Liver (tissue), 9 donors: ENCODE measurements around the gene BIRC3. TPM values are rescaled to one million over a fixed set of nuclear protein-coding genes. Genes with fewer than 3 reads are reported as not detected.
A peak's percentile ranks its signal among the peaks of the same experiment; 100 is the strongest.

Experiments
- DNase-seq: peaks from one replicate; pipeline ENCODE4 v3.0.0-alpha.2; 2017; ENCODE audit warnings: low spot score
- H3K27ac ChIP-seq, 2 donors: one replicate each; pipeline ENCODE4 v1.7.0; 2013; ENCODE audit warnings: inconsistent platforms in 2 of 2, low read length in 2 of 2, control low read depth in 1 of 2, low read depth in 1 of 2, mild to moderate bottlenecking in 1 of 2
- H3K27me3 ChIP-seq, 4 donors: one replicate each; pipeline versions ENCODE4 v1.6.1 to v1.7.0; 2013; ENCODE audit warnings: low read length in 3 of 4, inconsistent platforms in 1 of 4, mild to moderate bottlenecking in 1 of 4, moderate library complexity in 1 of 4; ENCODE audit not compliant: control insufficient read depth in 4 of 4, insufficient read depth in 4 of 4
- H3K36me3 ChIP-seq, 4 donors: one replicate each; pipeline versions ENCODE4 v1.6.1 to v1.7.0; 2013; ENCODE audit warnings: low read length in 3 of 4, mild to moderate bottlenecking in 3 of 4, low read depth in 1 of 4, moderate library complexity in 1 of 4; ENCODE audit not compliant: control insufficient read depth in 4 of 4, insufficient read depth in 3 of 4
- H3K4me1 ChIP-seq, 4 donors: one replicate each; pipeline versions ENCODE4 v1.6.1 to v1.7.0; 2013; ENCODE audit warnings: low read length in 3 of 4, mild to moderate bottlenecking in 3 of 4, moderate library complexity in 1 of 4; ENCODE audit not compliant: control insufficient read depth in 4 of 4, insufficient read depth in 4 of 4
- H3K4me3 ChIP-seq, 3 donors: one replicate each; pipeline versions ENCODE4 v1.6.1 to v1.7.0; 2013; ENCODE audit warnings: low read length in 3 of 3, control low read depth in 1 of 3, low read depth in 1 of 3, mild to moderate bottlenecking in 1 of 3
- H3K9ac ChIP-seq, 2 donors: one replicate each; pipeline ENCODE4 v1.7.0; 2013; ENCODE audit warnings: low read length in 2 of 2, mild to moderate bottlenecking in 2 of 2, moderate library complexity in 2 of 2, control low read depth in 1 of 2, low read depth in 1 of 2
- H3K9me3 ChIP-seq, 4 donors: one replicate each; pipeline versions ENCODE4 v1.6.1 to v1.7.0; 2013; ENCODE audit warnings: low read length in 3 of 4; ENCODE audit not compliant: control insufficient read depth in 4 of 4
- EGR1 ChIP-seq, 2 donors: IDR thresholded peaks; 2 replicates each; pipeline ENCODE4 v1.6.1; 2016 to 2018; ENCODE audit warnings: antibody characterized with exemption in 2 of 2, low read depth in 2 of 2
- FOXA1 ChIP-seq: IDR thresholded peaks from 2 replicates; pipeline ENCODE4 v1.6.1; 2016; ENCODE audit warnings: antibody characterized with exemption
- FOXA2 ChIP-seq: IDR thresholded peaks from 2 replicates; pipeline ENCODE4 v1.6.1; 2016; ENCODE audit warnings: antibody characterized with exemption
- GABPA ChIP-seq, 2 donors: IDR thresholded peaks in 1 of 2; conservative IDR thresholded peaks in 1 of 2; 2 replicates each; pipeline ENCODE4 v1.6.1; 2016; ENCODE audit warnings: antibody characterized with exemption in 2 of 2, mild to moderate bottlenecking in 1 of 2, moderate library complexity in 1 of 2
- HNF4A ChIP-seq, 2 donors: conservative IDR thresholded peaks; 2 replicates each; pipeline ENCODE4 v1.6.1; 2016; ENCODE audit warnings: antibody characterized with exemption in 2 of 2, mild to moderate bottlenecking in 2 of 2
- HNF4G ChIP-seq: IDR thresholded peaks from 2 replicates; pipeline ENCODE4 v1.6.1; 2016; ENCODE audit warnings: antibody characterized with exemption
- JUND ChIP-seq, 2 donors: IDR thresholded peaks; 2 replicates each; pipeline ENCODE4 v1.6.1; 2016; ENCODE audit warnings: antibody characterized with exemption in 2 of 2
- NR2F2 ChIP-seq: IDR thresholded peaks from 2 replicates; pipeline ENCODE4 v1.6.1; 2016; ENCODE audit warnings: antibody characterized with exemption
- RAD21 ChIP-seq, 2 donors: IDR thresholded peaks; 2 replicates each; pipeline ENCODE4 v1.6.1; 2016; ENCODE audit warnings: antibody characterized with exemption in 2 of 2, mild to moderate bottlenecking in 2 of 2
- RXRA ChIP-seq, 2 donors: IDR thresholded peaks; 2 replicates each; pipeline ENCODE4 v1.6.1; 2017 to 2018; ENCODE audit warnings: antibody characterized with exemption in 2 of 2, mild to moderate bottlenecking in 1 of 2
- SP1 ChIP-seq: IDR thresholded peaks from 2 replicates; pipeline ENCODE4 v1.6.1; 2018; ENCODE audit warnings: antibody characterized with exemption, mild to moderate bottlenecking
- TAF1 ChIP-seq: conservative IDR thresholded peaks from 2 replicates; pipeline ENCODE4 v1.6.1; 2016; ENCODE audit warnings: antibody characterized with exemption, mild to moderate bottlenecking
- YY1 ChIP-seq: IDR thresholded peaks from 2 replicates; pipeline ENCODE4 v1.6.1; 2016; ENCODE audit warnings: antibody characterized with exemption, mild to moderate bottlenecking
- WGBS: extraction: QIAGEN DNeasy Blood & Tissue Kit; methylation state at CpG from one replicate; pipeline ENCODE4 v1.1.7; 2013; 5-methylcytosine and 5-hydroxymethylcytosine counted together
- polyA plus RNA-seq, 2 donors: library from polyadenylated mRNA; stranded (reverse) in 1 of 2; unstranded in 1 of 2; fragments of 200-250 nt in 1 of 2; fragments of >200 nt in 1 of 2; fragmentation: Nextera tagmentation in 1 of 2; extraction: Ambion mirVana in 1 of 2; gene quantifications; one replicate each; pipeline versions ENCODE4 v1.2.1 to v1.2.3, GENCODE V29; 2013 to 2015
- total RNA-seq, 2 donors: library from RNA; depleted of rRNA; stranded (reverse); fragments of >200 nt; gene quantifications; one replicate each; pipeline ENCODE4 v1.2.3, GENCODE V29; 2014
- TF ChIP-seq, protein P1 (sequence below): IDR thresholded peaks from 2 replicates; pipeline ENCODE4 v1.6.1; 2016; ENCODE audit warnings: antibody characterized with exemption
- TF ChIP-seq, protein P2 (sequence below): IDR thresholded peaks from 2 replicates; pipeline ENCODE4 v1.6.1; 2016; ENCODE audit warnings: antibody characterized with exemption
- TF ChIP-seq, protein P3 (sequence below): IDR thresholded peaks from 2 replicates; pipeline ENCODE4 v1.6.1; 2016; ENCODE audit warnings: antibody characterized with exemption
- TF ChIP-seq, protein P4 (sequence below): IDR thresholded peaks from 2 replicates; pipeline ENCODE4 v1.6.1; 2016; ENCODE audit warnings: antibody characterized with exemption, mild to moderate bottlenecking
- TF ChIP-seq, protein P5 (sequence below): fragments of 150-350 bp; IDR thresholded peaks from 2 replicates; pipeline ENCODE4 v1.5.1; 2017; ENCODE audit warnings: improper control_type of control experiment, low read depth, low read length; ENCODE audit not compliant: missing input control
- donor health status: healthy.
- donor health status: healthy.
- donor health status: healthy.
- donor health status: healthy.
- donor health status: healthy.

Gene BIRC3
- total and polyA plus RNA-seq, 4 donors: 1.4 to 8.1 (median 2.9) TPM

DNA sequence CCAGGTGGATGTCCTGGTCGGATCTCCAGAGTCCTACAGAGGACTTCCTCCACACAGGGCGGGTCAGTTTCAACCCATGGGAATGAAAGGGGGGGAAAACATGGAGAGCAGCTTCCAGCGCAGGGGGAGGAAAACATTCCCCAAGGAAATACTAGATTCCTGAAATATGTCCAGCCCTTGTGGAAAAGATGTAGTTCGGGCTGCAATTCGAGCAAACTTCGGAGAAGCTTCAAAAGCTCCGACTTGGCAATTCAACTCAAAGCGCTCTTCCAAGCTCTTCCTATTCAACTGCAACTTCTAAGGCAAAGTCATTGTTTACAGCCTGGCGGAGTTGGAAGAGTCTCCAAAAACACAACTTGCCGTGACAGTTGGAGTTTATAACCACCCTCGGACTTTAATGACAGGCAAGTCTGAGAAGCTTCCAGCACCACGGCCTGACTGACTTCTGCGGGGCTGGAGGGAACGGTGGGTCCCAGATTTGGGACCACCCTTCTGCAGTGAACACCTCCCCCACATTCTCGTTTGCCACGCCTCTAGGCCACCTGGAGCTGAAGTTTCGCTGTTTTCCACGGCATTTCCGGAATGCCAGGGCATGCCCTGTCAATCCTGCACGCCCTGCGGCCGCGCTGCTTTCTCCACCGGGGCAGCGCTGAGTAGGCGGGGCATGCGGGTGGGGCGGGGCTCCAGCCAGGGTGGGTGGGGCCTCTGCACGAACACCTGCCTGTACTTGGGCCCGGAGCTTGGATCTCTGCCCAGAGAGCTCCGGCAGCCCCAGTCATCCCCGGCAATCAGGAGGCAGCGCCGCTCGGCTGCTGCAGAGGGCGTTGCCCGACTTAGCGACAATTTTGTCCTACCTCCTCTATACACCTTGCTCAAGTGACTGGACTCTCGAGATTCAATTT is 49.0 kb upstream of the BIRC3 start (continued):
- TF ChIP-seq, protein P1, sequence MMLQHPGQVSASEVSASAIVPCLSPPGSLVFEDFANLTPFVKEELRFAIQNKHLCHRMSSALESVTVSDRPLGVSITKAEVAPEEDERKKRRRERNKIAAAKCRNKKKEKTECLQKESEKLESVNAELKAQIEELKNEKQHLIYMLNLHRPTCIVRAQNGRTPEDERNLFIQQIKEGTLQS: no peak
- no peak for TF ChIP-seq FOXA1

DNA sequence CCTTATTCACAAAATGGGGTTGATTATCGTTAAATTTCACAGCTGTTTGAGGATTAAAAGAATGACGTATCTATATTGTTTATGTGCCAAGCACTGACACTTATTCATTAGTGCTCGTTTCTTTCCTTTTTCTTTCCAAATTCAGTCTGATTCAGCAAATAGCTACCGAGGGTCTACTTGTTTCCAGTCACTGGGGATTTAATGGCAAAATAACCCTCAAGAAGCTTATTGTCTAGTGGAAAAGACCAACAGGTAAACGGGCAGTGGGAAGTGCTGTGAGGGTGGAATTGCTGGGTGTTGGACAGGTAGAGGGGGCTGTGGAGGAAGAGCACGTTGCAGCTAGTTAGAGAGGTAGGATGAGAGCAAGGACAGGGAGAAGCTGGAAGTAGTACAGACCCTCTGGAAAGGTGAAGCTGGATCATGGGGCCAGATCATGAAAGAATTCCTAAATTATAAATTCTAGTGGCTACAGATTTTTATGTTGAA is 48.3 kb upstream of the BIRC3 start:
- TF ChIP-seq, protein P2, sequence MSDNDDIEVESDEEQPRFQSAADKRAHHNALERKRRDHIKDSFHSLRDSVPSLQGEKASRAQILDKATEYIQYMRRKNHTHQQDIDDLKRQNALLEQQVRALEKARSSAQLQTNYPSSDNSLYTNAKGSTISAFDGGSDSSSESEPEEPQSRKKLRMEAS: no peak
- TF ChIP-seq TAF1: no peak
- TF ChIP-seq, protein P1: no peak
- TF ChIP-seq HNF4A (conservative IDR thresholded peaks at IDR 0.05): no peak
- TF ChIP-seq GABPA (IDR thresholded peaks at IDR 0.05 in 1 of 2, conservative IDR thresholded peaks at IDR 0.05 in 1 of 2): no peak
- TF ChIP-seq, protein P3, sequence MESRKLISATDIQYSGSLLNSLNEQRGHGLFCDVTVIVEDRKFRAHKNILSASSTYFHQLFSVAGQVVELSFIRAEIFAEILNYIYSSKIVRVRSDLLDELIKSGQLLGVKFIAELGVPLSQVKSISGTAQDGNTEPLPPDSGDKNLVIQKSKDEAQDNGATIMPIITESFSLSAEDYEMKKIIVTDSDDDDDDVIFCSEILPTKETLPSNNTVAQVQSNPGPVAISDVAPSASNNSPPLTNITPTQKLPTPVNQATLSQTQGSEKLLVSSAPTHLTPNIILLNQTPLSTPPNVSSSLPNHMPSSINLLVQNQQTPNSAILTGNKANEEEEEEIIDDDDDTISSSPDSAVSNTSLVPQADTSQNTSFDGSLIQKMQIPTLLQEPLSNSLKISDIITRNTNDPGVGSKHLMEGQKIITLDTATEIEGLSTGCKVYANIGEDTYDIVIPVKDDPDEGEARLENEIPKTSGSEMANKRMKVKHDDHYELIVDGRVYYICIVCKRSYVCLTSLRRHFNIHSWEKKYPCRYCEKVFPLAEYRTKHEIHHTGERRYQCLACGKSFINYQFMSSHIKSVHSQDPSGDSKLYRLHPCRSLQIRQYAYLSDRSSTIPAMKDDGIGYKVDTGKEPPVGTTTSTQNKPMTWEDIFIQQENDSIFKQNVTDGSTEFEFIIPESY: no peak
- TF ChIP-seq RAD21 (IDR thresholded peaks at IDR 0.05): no peak
- TF ChIP-seq JUND (IDR thresholded peaks at IDR 0.05): no peak
- TF ChIP-seq SP1: no peak
- no peak for TF ChIP-seq FOXA2
- no peak for TF ChIP-seq EGR1 (IDR thresholded peaks at IDR 0.05; ENCODE audit: low read depth in 2 of 2)
- no peak for TF ChIP-seq FOXA1
- TF ChIP-seq RXRA (IDR thresholded peaks at IDR 0.05): no peak
- TF ChIP-seq, protein P4, sequence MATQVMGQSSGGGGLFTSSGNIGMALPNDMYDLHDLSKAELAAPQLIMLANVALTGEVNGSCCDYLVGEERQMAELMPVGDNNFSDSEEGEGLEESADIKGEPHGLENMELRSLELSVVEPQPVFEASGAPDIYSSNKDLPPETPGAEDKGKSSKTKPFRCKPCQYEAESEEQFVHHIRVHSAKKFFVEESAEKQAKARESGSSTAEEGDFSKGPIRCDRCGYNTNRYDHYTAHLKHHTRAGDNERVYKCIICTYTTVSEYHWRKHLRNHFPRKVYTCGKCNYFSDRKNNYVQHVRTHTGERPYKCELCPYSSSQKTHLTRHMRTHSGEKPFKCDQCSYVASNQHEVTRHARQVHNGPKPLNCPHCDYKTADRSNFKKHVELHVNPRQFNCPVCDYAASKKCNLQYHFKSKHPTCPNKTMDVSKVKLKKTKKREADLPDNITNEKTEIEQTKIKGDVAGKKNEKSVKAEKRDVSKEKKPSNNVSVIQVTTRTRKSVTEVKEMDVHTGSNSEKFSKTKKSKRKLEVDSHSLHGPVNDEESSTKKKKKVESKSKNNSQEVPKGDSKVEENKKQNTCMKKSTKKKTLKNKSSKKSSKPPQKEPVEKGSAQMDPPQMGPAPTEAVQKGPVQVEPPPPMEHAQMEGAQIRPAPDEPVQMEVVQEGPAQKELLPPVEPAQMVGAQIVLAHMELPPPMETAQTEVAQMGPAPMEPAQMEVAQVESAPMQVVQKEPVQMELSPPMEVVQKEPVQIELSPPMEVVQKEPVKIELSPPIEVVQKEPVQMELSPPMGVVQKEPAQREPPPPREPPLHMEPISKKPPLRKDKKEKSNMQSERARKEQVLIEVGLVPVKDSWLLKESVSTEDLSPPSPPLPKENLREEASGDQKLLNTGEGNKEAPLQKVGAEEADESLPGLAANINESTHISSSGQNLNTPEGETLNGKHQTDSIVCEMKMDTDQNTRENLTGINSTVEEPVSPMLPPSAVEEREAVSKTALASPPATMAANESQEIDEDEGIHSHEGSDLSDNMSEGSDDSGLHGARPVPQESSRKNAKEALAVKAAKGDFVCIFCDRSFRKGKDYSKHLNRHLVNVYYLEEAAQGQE: no peak
- TF ChIP-seq HNF4G: no peak
- TF ChIP-seq, protein P5, sequence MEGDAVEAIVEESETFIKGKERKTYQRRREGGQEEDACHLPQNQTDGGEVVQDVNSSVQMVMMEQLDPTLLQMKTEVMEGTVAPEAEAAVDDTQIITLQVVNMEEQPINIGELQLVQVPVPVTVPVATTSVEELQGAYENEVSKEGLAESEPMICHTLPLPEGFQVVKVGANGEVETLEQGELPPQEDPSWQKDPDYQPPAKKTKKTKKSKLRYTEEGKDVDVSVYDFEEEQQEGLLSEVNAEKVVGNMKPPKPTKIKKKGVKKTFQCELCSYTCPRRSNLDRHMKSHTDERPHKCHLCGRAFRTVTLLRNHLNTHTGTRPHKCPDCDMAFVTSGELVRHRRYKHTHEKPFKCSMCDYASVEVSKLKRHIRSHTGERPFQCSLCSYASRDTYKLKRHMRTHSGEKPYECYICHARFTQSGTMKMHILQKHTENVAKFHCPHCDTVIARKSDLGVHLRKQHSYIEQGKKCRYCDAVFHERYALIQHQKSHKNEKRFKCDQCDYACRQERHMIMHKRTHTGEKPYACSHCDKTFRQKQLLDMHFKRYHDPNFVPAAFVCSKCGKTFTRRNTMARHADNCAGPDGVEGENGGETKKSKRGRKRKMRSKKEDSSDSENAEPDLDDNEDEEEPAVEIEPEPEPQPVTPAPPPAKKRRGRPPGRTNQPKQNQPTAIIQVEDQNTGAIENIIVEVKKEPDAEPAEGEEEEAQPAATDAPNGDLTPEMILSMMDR: no peak
- no peak for TF ChIP-seq NR2F2
- TF ChIP-seq YY1: no peak
- H3K4me3 ChIP-seq: peak overlapping the region in 2 of 3 donors; percentile 37 to 55
- 10% methylated on average over 6 of the region's 6 CpGs for WGBS
- no peaks in the 10 kb centered on the region for H3K9me3 ChIP-seq
- peaks cover 2 to 12% (median 4%) of the 10 kb centered on the region in 4 donors for H3K4me1 ChIP-seq
- H3K9ac ChIP-seq: no peak overlapping the region
- no peaks in the 10 kb centered on the region for H3K36me3 ChIP-seq
- no peak overlapping the region for H3K27ac ChIP-seq
- no peak for DNase-seq
- H3K27me3 ChIP-seq: no peaks in the 10 kb centered on the region
